GOT3 (cell line): ENCODE measurements around the gene FAM161A.

Experiments used
- DNase-seq: peaks from one replicate; lab custom pipeline; 2025; ENCODE audit warnings: mixed read lengths; lab: John Stamatoyannopoulos, UW

FAM161A gene

GRCh38 chr2:61785583-61785982 lies 68.3 kb downstream of the FAM161A start:
- DNase-seq: no peak

GRCh38 chr2:61784643-61785042 lies 69.2 kb downstream of the FAM161A start:
- DNase-seq: no peak

DNA sequence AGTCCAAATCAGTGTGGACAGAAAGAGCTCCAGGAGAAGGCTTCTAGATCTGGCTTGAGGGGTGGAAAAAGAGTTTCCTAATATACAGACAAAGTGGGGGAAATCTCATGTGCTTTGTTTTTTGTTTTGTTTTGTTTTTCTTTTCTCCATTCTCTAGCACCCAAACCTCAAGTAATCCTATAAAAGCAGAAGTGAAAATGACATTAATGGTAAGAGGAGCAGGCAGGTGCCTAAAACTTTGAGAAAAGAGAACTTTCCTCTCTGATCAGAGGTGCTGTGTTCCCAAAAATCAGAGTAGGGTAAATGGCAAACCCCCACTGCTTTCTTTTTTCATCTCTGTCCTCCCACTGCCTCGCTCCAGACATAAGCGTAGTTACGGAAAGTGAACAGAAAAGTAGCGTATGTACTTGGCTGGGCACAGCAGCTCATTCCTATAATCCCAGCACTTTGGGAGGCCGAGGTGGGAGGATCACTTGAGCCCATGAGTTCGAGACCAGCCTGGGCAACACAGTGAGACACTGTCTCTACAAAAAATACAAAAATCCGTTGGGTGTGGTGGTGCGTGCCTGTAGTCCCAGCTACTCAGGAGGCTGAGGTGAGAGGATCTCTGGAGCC lies 77.8 kb downstream of the FAM161A start:
- no peak for DNase-seq
